GOT3 (cell line): Measurements from ENCODE around the gene ANKRD31.

Experiments
- DNase-seq: peaks from one replicate; lab custom pipeline; 2025; ENCODE audit warnings: mixed read lengths; lab: John Stamatoyannopoulos, UW

ANKRD31 gene

GRCh38 chr5:75057561-75057960 is 179.1 kb downstream of the ANKRD31 start:
- DNase-seq, result no peak

GRCh38 chr5:75055727-75056144 is 180.9 kb downstream of the ANKRD31 start:
- no peak for DNase-seq

DNA sequence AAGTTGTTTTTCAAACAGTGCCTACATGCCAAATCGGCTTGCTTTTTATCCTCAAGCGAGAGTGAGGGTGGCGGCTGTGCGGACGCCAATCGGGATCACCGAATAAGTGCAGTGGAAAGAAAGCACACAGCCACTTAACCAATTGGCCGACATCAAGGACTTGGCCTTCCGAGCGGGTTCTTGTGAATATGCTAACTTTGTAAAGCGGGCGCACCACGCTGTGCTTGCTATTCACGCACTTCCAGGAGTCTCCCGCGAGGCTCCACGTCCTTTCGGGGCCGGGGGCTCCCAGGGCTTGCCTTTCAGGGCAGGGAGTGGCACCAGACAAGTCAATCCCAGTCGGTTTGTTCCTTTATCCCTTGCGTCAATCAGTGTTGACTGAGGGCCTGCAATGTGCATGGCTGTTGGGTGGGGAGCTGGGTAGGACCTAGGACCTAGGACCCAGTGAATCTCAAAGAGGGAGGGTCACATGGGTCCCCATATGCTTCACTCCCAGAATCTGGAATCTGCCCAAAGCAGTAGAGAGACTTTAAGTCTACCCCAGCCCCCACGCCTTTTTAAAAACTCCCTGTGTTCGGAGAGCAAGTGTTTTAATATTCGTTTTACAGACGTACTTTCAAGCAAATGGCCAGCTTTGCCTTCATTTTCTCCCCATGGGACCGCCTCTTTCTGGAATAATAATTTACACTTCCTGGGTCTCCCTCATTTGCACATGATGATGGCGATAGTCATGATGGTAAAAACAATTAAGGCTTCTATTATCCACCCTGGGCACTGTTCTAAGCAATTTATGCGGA is 182.3 kb downstream of the ANKRD31 start:
- DNase-seq, result no peak

- DNase-seq, result peak; percentile 25
Measured at GRCh38 chr5:75053304-75054133, 183.2 kb downstream of the ANKRD31 start.

- DNase-seq, result no peak
Measured at GRCh38 chr5:75053054-75053303, 183.7 kb downstream of the ANKRD31 start.

DNA sequence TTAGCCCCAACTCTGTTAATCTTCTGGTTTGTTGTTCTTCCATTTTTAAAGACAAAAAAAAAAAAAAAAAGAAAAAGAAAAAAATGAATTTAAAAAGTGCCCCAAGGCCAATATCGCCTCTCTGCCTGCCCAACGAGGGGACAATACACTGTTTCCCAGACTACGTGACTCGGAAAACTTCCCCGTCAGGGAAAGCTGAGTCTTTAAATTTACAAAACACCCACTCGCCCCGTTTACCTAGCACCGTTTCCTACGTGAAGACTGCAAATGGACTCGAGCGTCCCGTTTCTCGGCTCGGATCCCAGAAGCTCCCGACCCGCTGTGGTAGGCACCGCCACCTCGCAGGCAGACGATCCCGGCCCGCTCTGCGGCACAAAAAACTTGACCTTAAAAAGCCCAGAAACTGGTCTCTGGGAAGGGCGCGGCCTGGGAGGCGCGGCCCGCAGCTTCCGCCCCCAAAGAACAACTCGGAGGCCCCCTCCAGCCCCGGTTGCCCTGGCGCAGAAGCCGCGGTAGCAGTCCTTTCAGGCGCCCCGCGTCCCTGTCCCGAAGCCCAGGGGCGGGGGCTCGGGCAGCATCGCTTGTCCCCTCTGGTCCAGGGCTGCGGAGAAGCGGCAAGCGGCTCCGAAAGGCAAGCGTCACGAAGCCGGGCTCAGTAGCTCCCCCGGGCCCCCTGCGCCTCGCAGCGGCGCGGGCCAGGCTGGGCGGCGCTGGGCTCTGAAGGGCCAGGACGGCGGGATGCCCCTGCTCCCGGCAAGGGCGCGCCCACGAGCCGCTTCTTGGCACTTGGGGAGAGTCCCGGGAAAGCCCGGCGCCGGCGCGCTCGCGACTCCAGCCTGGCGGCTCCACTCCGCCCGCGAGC is 184.3 kb downstream of the ANKRD31 start, which contains the start of gene GCNT4:
GCNT4 (minus strand) TSS at position 367 of the 862 bp plus-strand sequence. CDS start 22,521 bp downstream, outside the sequence.
- no peak for DNase-seq

DNA sequence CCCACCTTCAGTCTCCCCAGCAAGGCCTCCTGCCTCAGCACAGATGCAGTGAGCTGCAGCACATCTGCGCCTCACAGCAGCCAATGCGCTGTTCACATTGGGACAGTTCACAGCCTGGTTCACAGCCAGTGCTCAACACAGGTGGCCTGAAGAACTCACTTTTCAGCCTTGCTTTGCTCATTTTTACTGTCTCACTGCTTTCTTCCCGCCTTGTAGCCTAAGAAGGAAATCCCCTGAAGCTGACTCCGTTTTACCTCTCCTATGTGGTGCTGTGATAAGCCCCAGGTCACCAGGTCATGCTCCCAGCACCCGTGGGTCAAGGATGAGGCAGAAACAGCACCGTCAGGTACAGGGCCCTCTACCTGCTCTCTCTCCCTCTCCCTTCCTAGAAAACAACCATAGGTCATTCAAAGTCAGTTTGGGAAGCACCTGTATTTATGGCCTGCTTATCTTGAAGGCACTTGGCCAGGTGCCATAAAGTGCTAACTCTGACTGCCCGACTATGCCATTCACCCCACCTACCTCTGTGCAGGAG is 185.4 kb downstream of the ANKRD31 start:
- no peak for DNase-seq

GRCh38 chr5:75050415-75050814 is 186.3 kb downstream of the ANKRD31 start:
- DNase-seq, result no peak

DNA sequence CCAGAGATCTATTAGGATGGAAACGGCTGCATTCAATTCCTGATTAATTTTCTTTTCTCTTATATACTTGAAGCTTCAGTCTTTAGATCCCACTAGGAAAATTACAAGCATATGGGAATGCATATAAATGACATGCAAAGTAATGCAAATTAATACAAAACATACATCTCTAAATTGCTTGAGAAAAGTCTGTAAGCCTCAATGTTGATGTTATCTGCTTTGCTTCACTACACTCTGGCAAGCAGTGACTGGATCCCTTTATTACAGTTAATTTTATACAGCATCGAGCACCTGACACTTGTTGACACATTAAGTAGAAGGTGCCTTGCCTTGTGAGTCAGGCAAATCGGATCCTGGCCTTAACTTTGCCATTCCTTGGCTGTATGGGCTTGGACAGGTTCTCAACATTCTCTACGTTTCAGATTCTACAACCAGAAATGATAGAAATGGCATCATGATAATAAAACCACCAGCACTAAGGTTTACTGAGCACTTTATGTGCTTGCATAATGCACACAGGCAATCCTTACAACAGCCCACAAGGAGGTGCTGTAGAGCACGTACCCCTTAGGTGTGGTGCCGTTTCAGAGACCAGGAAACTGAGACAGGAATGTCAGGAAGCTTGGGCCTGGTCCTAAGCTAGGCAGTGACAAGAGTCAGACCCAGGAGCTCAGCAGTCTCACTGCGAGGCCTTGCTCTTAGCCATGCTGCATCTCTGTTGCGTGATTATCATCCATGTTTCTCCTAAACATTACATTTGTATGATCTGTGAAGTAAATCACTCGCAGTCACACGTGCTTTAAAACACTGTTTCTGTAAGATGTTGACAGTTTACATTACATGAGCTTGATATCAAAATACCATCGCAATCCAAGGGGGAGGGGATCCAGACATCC is 187.0 kb downstream of the ANKRD31 start:
- no peak for DNase-seq

GRCh38 chr5:75048457-75048953 is 188.2 kb downstream of the ANKRD31 start:
- no peak for DNase-seq

- no peak for DNase-seq
Measured at GRCh38 chr5:75047356-75047755, 189.3 kb downstream of the ANKRD31 start.

GRCh38 chr5:75046366-75047142 is 190.1 kb downstream of the ANKRD31 start:
- no peak for DNase-seq

- no peak for DNase-seq
Measured at GRCh38 chr5:75045071-75045470, 191.6 kb downstream of the ANKRD31 start.

DNA sequence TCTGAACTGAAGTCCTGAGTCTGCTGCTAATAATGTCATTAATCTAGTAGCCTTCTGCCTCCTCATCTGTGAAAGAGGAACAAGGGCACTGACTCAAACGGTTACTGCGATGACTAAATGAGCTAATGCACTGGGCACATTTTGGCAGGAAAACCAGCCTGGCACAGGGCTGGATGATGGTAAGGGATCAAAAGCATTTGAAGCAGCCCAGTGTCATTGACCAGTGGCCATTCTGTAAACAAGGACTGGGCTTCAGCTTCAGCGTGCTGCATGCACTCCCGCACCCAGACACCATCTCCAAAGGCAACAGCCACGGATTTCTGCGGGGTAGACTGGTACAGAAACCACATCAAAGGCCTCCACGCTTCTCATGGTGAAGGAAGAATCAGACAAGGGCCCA is 192.3 kb downstream of the ANKRD31 start:
- no peak for DNase-seq

- DNase-seq, result no peak
Measured at GRCh38 chr5:75043633-75044264, 192.9 kb downstream of the ANKRD31 start.

- no peak for DNase-seq
Measured at GRCh38 chr5:75042522-75042921, 194.2 kb downstream of the ANKRD31 start.

GRCh38 chr5:75040973-75041372 is 195.7 kb downstream of the ANKRD31 start:
- no peak for DNase-seq

- no peak for DNase-seq
Measured at GRCh38 chr5:75037106-75037505, 199.6 kb downstream of the ANKRD31 start.

- no peak for DNase-seq
Measured at GRCh38 chr5:75034137-75034739, 202.4 kb downstream of the ANKRD31 start.
